K562 (cell line): ENCODE results near the gene LEMD1. TPM values are rescaled to one million over a fixed set of nuclear protein-coding genes. Genes with fewer than 3 reads are reported as not detected.

ENCODE experiments used
- ATAC-seq: fragments of 200-7000 bp; cut with Tn5 transposase; 3 replicates; pipeline ENCODE4 v1.9.1; 2020; ENCODE audit warnings: moderate library complexity
- BruUV-seq: library from RNA; stranded (reverse); fragments of 400-500 nt; replicated peaks from 2 replicates; lab custom pipeline; 2021; lab: Mats Ljungman, UMichigan
- CTCF ChIA-PET: fragments of 300-600 bp; formaldehyde crosslinking; extraction: SDS; loops from one replicate; lab custom pipeline; 2021; ENCODE audit warnings: low intra/inter-chr PET ratio; lab: Yijun Ruan, JAX
- POLR2A ChIA-PET: fragments of 300-600, 350-650 bp; sonication (Branson Sonifier 250); formaldehyde crosslinking; extraction: SDS; loops from one replicate; lab custom pipeline; 2021; ENCODE audit warnings: antibody characterized with exemption, inconsistent platforms; lab: Yijun Ruan, JAX
- DNase-seq, 4 experiments: peaks; one replicate each; pipeline versions ENCODE4 v3.0.0 to v3.0.0-alpha.2; 2011 to 2018; ENCODE audit warnings: low spot score in 3 of 4, mixed read lengths in 3 of 4; ENCODE audit errors: extremely low read depth in 1 of 4
- FAIRE-seq: peaks from 2 replicates; lab custom pipeline; 2011; peaks lifted over from hg19 to GRCh38; lab: Jason Lieb, UNC
- H2AFZ ChIP-seq: 2 replicates; pipeline ENCODE4 v1.6.0; 2011; ENCODE audit warnings: low read depth, low read length, control low read depth, inconsistent platforms
- H3K27ac ChIP-seq: fragments of 200-600 bp; 3 replicates; pipeline ENCODE4 v1.8.0; 2011; ENCODE audit warnings: low read depth, mild to moderate bottlenecking, control low read depth, inconsistent platforms, low read length, moderate library complexity, mixed read lengths; ENCODE audit errors: extremely low read depth
- H3K27me3 ChIP-seq, 2 experiments: fragments of 300-600 bp in 1 of 2; 2 replicates in 1 of 2; 3 replicates in 1 of 2; pipeline versions ENCODE4 v1.6.0 to v1.8.0; 2011; ENCODE audit warnings: inconsistent platforms in 2 of 2, low read length in 2 of 2, mild to moderate bottlenecking in 1 of 2, mixed read lengths in 1 of 2, moderate library complexity in 1 of 2; ENCODE audit not compliant: control insufficient read depth in 2 of 2, insufficient read depth in 2 of 2
- H3K36me3 ChIP-seq: fragments of 300-600 bp; 3 replicates; pipeline ENCODE4 v1.8.0; 2011; ENCODE audit warnings: mild to moderate bottlenecking, low read length, inconsistent platforms; ENCODE audit not compliant: control insufficient read depth, insufficient read depth
- H3K4me1 ChIP-seq, 2 experiments: fragments of 200-600 bp in 1 of 2; replicated peaks in 1 of 2; 2 replicates in 1 of 2; 3 replicates in 1 of 2; pipeline versions ENCODE4 v1.5.1 to v1.8.0; 2011; ENCODE audit warnings: inconsistent platforms in 2 of 2, low read length in 2 of 2, mild to moderate bottlenecking in 1 of 2, mixed read lengths in 1 of 2, moderate library complexity in 1 of 2; ENCODE audit not compliant: control insufficient read depth in 2 of 2, insufficient read depth in 2 of 2
- H3K4me2 ChIP-seq: 2 replicates; pipeline ENCODE4 v1.6.1; 2011; ENCODE audit warnings: low read length, control low read depth, inconsistent platforms, mixed read lengths; ENCODE audit not compliant: insufficient read depth
- H3K4me3 ChIP-seq: fragments of 200-600 bp; sonication (generic), shearing (Covaris generic); 2 replicates; pipeline ENCODE4 v1.5.1; 2016; ENCODE audit warnings: control low read depth, inconsistent platforms
- H3K79me2 ChIP-seq: fragments of 200-600 bp; 3 replicates; pipeline ENCODE4 v1.8.0; 2011; ENCODE audit warnings: low read length, inconsistent platforms; ENCODE audit not compliant: control insufficient read depth, insufficient read depth
- H3K9ac ChIP-seq, 2 experiments: 2 replicates each; pipeline versions ENCODE4 v1.6.0 to v1.6.1; 2011; ENCODE audit warnings: low read depth in 2 of 2, low read length in 2 of 2, control low read depth in 1 of 2, inconsistent platforms in 1 of 2, mild to moderate bottlenecking in 1 of 2, mixed read lengths in 1 of 2; ENCODE audit not compliant: insufficient read depth in 1 of 2
- H3K9me1 ChIP-seq: one replicate; pipeline ENCODE4 v1.6.0; 2011; ENCODE audit warnings: inconsistent platforms, mild to moderate bottlenecking, low read length, moderate library complexity; ENCODE audit not compliant: control insufficient read depth, insufficient read depth
- H3K9me3 ChIP-seq: replicated peaks from 2 replicates; pipeline ENCODE4 v1.5.1; 2011; ENCODE audit warnings: low read depth, low read length, inconsistent platforms; ENCODE audit not compliant: control insufficient read depth, insufficient read depth
- H4K20me1 ChIP-seq: replicated peaks from 2 replicates; pipeline ENCODE4 v1.6.1; 2011; ENCODE audit warnings: low read length, inconsistent platforms, mixed read lengths; ENCODE audit not compliant: control insufficient read depth, insufficient read depth
- CEBPB ChIP-seq: fragments of 450-650 bp; IDR thresholded peaks from 2 replicates; pipeline ENCODE4 v1.6.1; 2016; ENCODE audit warnings: missing genetic modification characterization, missing compliant biosample characterization
- CREM ChIP-seq: IDR thresholded peaks from 2 replicates; pipeline ENCODE4 v1.6.1; 2014; ENCODE audit warnings: antibody characterized with exemption, low read depth
- CTCF ChIP-seq, 3 experiments: IDR thresholded peaks in 2 of 3; conservative IDR thresholded peaks in 1 of 3; 2 replicates each; pipeline ENCODE4 v1.5.1; 2011 to 2012; ENCODE audit warnings: low read length in 3 of 3, mild to moderate bottlenecking in 3 of 3, control low read depth in 2 of 3, improper control_type of control experiment in 1 of 3, inconsistent platforms in 1 of 3, low read depth in 1 of 3, mixed read lengths in 1 of 3, moderate library complexity in 1 of 3; ENCODE audit not compliant: insufficient read depth in 2 of 3
- HDAC6 ChIP-seq: IDR thresholded peaks from 2 replicates; pipeline ENCODE4 v1.6.1; 2012; ENCODE audit warnings: low read depth, mild to moderate bottlenecking, control low read depth, inconsistent platforms, low read length, moderate library complexity
- HNRNPH1 ChIP-seq: fragments of 200-400 bp; formaldehyde crosslinking; optimal IDR thresholded peaks from 2 replicates; pipeline ENCODE3; 2017; ENCODE audit warnings: low read depth, mild to moderate bottlenecking, low read length, moderate library complexity
- KAT7 ChIP-seq: sonication (generic); formaldehyde crosslinking; IDR thresholded peaks from 2 replicates; pipeline ENCODE4 v1.8.0; 2022; ENCODE audit warnings: missing genetic modification reagents, mild to moderate bottlenecking, borderline replicate concordance
- MCM7 ChIP-seq, 2 experiments: fragments of 450-650 bp; IDR thresholded peaks; 2 replicates each; pipeline ENCODE4 v1.6.1; 2016 to 2018
- MTF1 ChIP-seq: fragments of 250-450 bp; sonication (Bioruptor Pico); IDR thresholded peaks from 2 replicates; pipeline ENCODE4 v1.9.0; 2021; ENCODE audit warnings: moderate library complexity, mild to moderate bottlenecking, inconsistent platforms, borderline replicate concordance
- PHB ChIP-seq: fragments of 250-450 bp; sonication (Bioruptor Pico); IDR thresholded peaks from 2 replicates; pipeline ENCODE4 v1.5.0; 2021
- RBM15 ChIP-seq: fragments of 200-400 bp; formaldehyde crosslinking; IDR thresholded peaks from 2 replicates; pipeline ENCODE4 v1.6.1; 2018; ENCODE audit warnings: mild to moderate bottlenecking, low read length, moderate library complexity; ENCODE audit not compliant: insufficient read depth
- SIRT6 ChIP-seq: IDR thresholded peaks from one replicate; pipeline ENCODE4 v1.6.1; 2012; ENCODE audit warnings: low read depth, mild to moderate bottlenecking, control low read depth, inconsistent platforms, low read length, moderate library complexity
- STAT5B ChIP-seq: fragments of 250-450 bp; sonication (Bioruptor Pico); IDR thresholded peaks from 2 replicates; pipeline ENCODE4 v1.8.0; 2021; ENCODE audit warnings: mild to moderate bottlenecking, inconsistent platforms
- ZBTB7A ChIP-seq: IDR thresholded peaks from 2 replicates; pipeline ENCODE4 v1.6.1; 2011; ENCODE audit warnings: low read depth, mild to moderate bottlenecking, low read length, moderate library complexity, borderline replicate concordance; ENCODE audit not compliant: control insufficient read depth
- ZNF263 ChIP-seq: sonication (generic); formaldehyde crosslinking; IDR thresholded peaks from 2 replicates; pipeline ENCODE4 v1.8.0; 2022; ENCODE audit warnings: mild to moderate bottlenecking, missing genetic modification reagents, borderline replicate concordance
- ZNF311 ChIP-seq: fragments of 250-450 bp; sonication (Bioruptor Pico); IDR thresholded peaks from 2 replicates; pipeline ENCODE4 v1.4.0; 2020; ENCODE audit warnings: mild to moderate bottlenecking, moderate library complexity
- WGBS: fragments of 100-300 bp; shearing (Covaris generic); methylation state at CpG from one replicate; pipeline ENCODE4 v1.1.6; 2016; ENCODE audit warnings: low coverage, mixed read lengths; ENCODE audit not compliant: insufficient coverage; ENCODE audit errors: missing lambda C conversion rate; 5-methylcytosine and 5-hydroxymethylcytosine counted together
- in situ Hi-C: fragments of 300-500 bp; cut with MboI; formaldehyde crosslinking; loops from 4 replicates; pipeline ENCODE4 v1.15.0; 2018; ENCODE audit warnings: inconsistent platforms, mixed read lengths
- intact Hi-C: fragments of 100-400 bp; cut with micrococcal nuclease; formaldehyde crosslinking; loops from 2 replicates; pipeline ENCODE4 v1.14.2; 2022
- polyA plus RNA-seq, 8 experiments: library from polyadenylated mRNA; depleted of rRNA in 4 of 8; stranded (reverse) in 5 of 8; unstranded in 3 of 8; fragments of >200 nt; fragmentation: Nextera tagmentation in 2 of 8; fragmentation: Illumina TruSeq in 1 of 8; extraction: Ambion mirVana in 2 of 8; extraction: Trizol in 1 of 8; gene quantifications; 2 replicates each; pipeline versions ENCODE4 v1.2.1 to v1.2.3, GENCODE V29; 2011 to 2014; ENCODE audit warnings: inconsistent platforms in 1 of 8, missing spikeins in 1 of 8
- total RNA-seq, 7 experiments: library from RNA; depleted of rRNA in 6 of 7; stranded (reverse); fragments of >200 nt in 6 of 7; fragmentation: Illumina TruSeq in 2 of 7; extraction: Trizol in 2 of 7; gene quantifications; 2 replicates each; pipeline versions ENCODE4 v1.2.1 to v1.2.3, GENCODE V29; 2011 to 2021; ENCODE audit warnings: low replicate concordance in 1 of 7
- TF ChIP-seq, protein P1 (sequence below): IDR thresholded peaks from 2 replicates; pipeline ENCODE4 v1.6.1; 2011; ENCODE audit warnings: borderline replicate concordance, low read depth, mild to moderate bottlenecking, moderate library complexity, low read length; ENCODE audit not compliant: insufficient read depth, poor library complexity, severe bottlenecking
- TF ChIP-seq, protein P2 (sequence below): sonication (generic); formaldehyde crosslinking; IDR thresholded peaks from 2 replicates; pipeline ENCODE4 v1.9.0; 2022; ENCODE audit warnings: mild to moderate bottlenecking, missing genetic modification reagents

LEMD1 gene
- total and polyA plus RNA-seq, 9 of the 15 experiments (the other 6 are each of a cell fraction or from before 2014, with no cell fraction given): 0.11 to 2.4 (median 0.57) TPM; not detected in 1

DNA sequence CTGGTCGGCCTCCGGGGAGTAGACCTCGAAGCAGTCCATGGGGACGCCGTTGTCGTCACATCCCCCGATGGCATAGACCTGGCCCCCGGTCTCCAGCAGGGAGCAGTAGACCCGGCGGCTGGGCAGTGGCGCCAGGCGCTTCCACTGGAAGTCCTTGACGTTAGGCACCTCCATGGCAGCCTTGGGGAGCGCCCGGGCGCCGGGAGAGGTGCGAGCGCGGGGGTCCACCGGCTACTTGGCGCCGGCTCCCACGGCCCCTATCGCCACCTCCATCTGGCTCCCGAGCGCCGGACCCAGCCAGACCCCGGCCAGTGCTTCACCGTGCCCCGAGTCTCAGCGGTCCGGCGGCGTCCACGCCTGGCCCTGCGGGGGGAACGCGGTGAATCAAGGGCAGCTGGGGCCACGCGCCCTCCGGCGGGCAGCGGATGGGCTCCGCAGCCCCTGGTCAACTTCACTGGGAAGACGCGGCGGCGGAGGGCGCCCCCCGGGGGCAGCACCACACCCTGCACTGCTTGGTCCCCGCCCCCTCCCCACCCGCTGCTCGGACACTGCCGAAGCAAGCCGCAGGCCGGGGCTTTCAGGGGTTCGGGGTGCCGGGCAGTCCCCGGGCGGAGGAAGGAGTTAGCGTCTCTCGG is 78.3 kb downstream of the LEMD1 start:
- no peaks in the 10 kb centered on the region for H3K9me1 ChIP-seq
- CTCF ChIA-PET: interaction anchor here (0.7 kb wide), 1 partner anchor 8 kb away, joined by 3 read pairs; no protein-coding TSS in a partner anchor
- H2AFZ ChIP-seq: no peak overlapping the region
- peak; percentile 31; the same call in 2 of the 3 replicates for ATAC-seq
- H3K4me2 ChIP-seq: 0 out of 2 replicates have a peak overlapping the region, but pooled peaks have one; percentile 4
- POLR2A ChIA-PET: no interaction called here
- H3K36me3 ChIP-seq: no peaks in the 10 kb centered on the region
- FAIRE-seq: no peak
- H3K4me3 ChIP-seq: no peak overlapping the region
- no peak overlapping the region for H3K27ac ChIP-seq
- WGBS: 16% methylated on average over 34 of the region's 63 CpGs
- peak overlapping the region in 1 of 2 experiments; percentile 11; a peak in 1 of 4 replicates for H3K9ac ChIP-seq
- H3K9me3 ChIP-seq: no peaks in the 10 kb centered on the region
- in situ Hi-C loops (no loop called here), intact Hi-C loops (no loop called here)
- H3K27me3 ChIP-seq: peaks cover 37 to 70% of the 10 kb centered on the region in 2 experiments
- H4K20me1 ChIP-seq: peaks cover 20% of the 10 kb centered on the region; the same call in 1 of the 2 replicates
- no TSS peak for BruUV-seq
- peak in 2 of 4 experiments; percentile 26 to 34 for DNase-seq
- peaks cover 11 to 19% of the 10 kb centered on the region in 2 experiments for H3K4me1 ChIP-seq
- H3K79me2 ChIP-seq: no peaks in the 10 kb centered on the region
- TF ChIP-seq HDAC6 (no peak), ZBTB7A (no peak), CEBPB (tag) (no peak), HNRNPH1 (no peak), CTCF (IDR thresholded peaks at IDR 0.05 in 2 of 3, conservative IDR thresholded peaks at IDR 0.05 in 1 of 3; ENCODE audit: insufficient read depth in 2 of 3, low read depth in 1 of 3, low read length in 3 of 3) (peak in 2 of 3 experiments; percentile 12 to 41; a peak in 4 of 6 replicates), ZNF311 (CRISPR knock-in tag) (no peak), PHB (CRISPR knock-in tag) (no peak), STAT5B (CRISPR knock-in tag) (no peak), CREM (no peak), MTF1 (CRISPR knock-in tag) (no peak), MCM7 (IDR thresholded peaks at IDR 0.05) (no peak), SIRT6 (no peak), ZNF263 (CRISPR knock-in tag) (no peak), KAT7 (CRISPR knock-in tag) (no peak), RBM15 (no peak)
- TF ChIP-seq, protein P1, sequence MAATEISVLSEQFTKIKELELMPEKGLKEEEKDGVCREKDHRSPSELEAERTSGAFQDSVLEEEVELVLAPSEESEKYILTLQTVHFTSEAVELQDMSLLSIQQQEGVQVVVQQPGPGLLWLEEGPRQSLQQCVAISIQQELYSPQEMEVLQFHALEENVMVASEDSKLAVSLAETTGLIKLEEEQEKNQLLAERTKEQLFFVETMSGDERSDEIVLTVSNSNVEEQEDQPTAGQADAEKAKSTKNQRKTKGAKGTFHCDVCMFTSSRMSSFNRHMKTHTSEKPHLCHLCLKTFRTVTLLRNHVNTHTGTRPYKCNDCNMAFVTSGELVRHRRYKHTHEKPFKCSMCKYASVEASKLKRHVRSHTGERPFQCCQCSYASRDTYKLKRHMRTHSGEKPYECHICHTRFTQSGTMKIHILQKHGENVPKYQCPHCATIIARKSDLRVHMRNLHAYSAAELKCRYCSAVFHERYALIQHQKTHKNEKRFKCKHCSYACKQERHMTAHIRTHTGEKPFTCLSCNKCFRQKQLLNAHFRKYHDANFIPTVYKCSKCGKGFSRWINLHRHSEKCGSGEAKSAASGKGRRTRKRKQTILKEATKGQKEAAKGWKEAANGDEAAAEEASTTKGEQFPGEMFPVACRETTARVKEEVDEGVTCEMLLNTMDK: peak; percentile 27
- TF ChIP-seq, protein P2, sequence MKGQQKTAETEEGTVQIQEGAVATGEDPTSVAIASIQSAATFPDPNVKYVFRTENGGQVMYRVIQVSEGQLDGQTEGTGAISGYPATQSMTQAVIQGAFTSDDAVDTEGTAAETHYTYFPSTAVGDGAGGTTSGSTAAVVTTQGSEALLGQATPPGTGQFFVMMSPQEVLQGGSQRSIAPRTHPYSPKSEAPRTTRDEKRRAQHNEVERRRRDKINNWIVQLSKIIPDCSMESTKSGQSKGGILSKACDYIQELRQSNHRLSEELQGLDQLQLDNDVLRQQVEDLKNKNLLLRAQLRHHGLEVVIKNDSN (CRISPR knock-in tag): 0 out of 2 replicates have a peak, but pooled peaks have one; percentile 17
